ENCODE results near the gene ZSCAN1. TPM values are rescaled to one million over a fixed set of nuclear protein-coding genes. Genes with fewer than 3 reads are reported as not detected.
A peak's percentile ranks its signal among the peaks of the same experiment; 100 is the strongest.

The ZSCAN1 gene
- polyA plus RNA-seq, 1 of the 3 experiments (the other 2 are of a cell fraction) = not detected

- H3F3A ChIP-seq (replicated peaks; ENCODE audit: insufficient read depth) = no peaks in the 10 kb centered on the region
- no peaks in the 10 kb centered on the region for H3K9me2 ChIP-seq
- no peak for TF ChIP-seq USF1 (IDR thresholded peaks at IDR 0.05; ENCODE audit: borderline replicate concordance, low read depth)
- TF ChIP-seq SMC3 (IDR thresholded peaks at IDR 0.05; ENCODE audit: low read depth, low read length) = no peak
- TF ChIP-seq TCF12 (IDR thresholded peaks at IDR 0.05) = no peak
- no peak for TF ChIP-seq FOSL2 (IDR thresholded peaks at IDR 0.05; ENCODE audit: borderline replicate concordance, low read depth)
- no peak for TF ChIP-seq RXRA (IDR thresholded peaks at IDR 0.05; ENCODE audit: borderline replicate concordance, low read depth)
- TF ChIP-seq, protein P1, sequence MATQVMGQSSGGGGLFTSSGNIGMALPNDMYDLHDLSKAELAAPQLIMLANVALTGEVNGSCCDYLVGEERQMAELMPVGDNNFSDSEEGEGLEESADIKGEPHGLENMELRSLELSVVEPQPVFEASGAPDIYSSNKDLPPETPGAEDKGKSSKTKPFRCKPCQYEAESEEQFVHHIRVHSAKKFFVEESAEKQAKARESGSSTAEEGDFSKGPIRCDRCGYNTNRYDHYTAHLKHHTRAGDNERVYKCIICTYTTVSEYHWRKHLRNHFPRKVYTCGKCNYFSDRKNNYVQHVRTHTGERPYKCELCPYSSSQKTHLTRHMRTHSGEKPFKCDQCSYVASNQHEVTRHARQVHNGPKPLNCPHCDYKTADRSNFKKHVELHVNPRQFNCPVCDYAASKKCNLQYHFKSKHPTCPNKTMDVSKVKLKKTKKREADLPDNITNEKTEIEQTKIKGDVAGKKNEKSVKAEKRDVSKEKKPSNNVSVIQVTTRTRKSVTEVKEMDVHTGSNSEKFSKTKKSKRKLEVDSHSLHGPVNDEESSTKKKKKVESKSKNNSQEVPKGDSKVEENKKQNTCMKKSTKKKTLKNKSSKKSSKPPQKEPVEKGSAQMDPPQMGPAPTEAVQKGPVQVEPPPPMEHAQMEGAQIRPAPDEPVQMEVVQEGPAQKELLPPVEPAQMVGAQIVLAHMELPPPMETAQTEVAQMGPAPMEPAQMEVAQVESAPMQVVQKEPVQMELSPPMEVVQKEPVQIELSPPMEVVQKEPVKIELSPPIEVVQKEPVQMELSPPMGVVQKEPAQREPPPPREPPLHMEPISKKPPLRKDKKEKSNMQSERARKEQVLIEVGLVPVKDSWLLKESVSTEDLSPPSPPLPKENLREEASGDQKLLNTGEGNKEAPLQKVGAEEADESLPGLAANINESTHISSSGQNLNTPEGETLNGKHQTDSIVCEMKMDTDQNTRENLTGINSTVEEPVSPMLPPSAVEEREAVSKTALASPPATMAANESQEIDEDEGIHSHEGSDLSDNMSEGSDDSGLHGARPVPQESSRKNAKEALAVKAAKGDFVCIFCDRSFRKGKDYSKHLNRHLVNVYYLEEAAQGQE (IDR thresholded peaks at IDR 0.05; ENCODE audit: low read depth, low read length) = no peak
- TF ChIP-seq EZH2phosphoT487 (IDR thresholded peaks at IDR 0.05; ENCODE audit: borderline replicate concordance, low read depth) = no peak
- ChIA-PET POLR2A (no interaction called here), CTCF (no interaction called here)
- H3K27me3 ChIP-seq (ENCODE audit: insufficient read depth) = no peaks in the 10 kb centered on the region
- WGBS (ENCODE audit: low lambda C conversion rate) = 35% methylated on average over 11 of the region's 12 CpGs
- H3K36me3 ChIP-seq (replicated peaks in 1 of 2; ENCODE audit: control insufficient read depth in 1 of 2, insufficient read depth in 2 of 2, low read length in 1 of 2) = no peaks in the 10 kb centered on the region
- H3K79me2 ChIP-seq (ENCODE audit: insufficient read depth) = no peaks in the 10 kb centered on the region
- H3K4me2 ChIP-seq = no peak overlapping the region
- DNase-seq = no peak
- no peaks in the 10 kb centered on the region for H4K20me1 ChIP-seq (ENCODE audit: insufficient read depth)
- H3K9ac ChIP-seq = no peak overlapping the region
- no peak overlapping the region for H3K4me3 ChIP-seq (ENCODE audit: low read depth in 2 of 2, low read length in 1 of 2)
- no peak overlapping the region for H3K27ac ChIP-seq (ENCODE audit: low read depth in 2 of 2, low read length in 1 of 2)
- no peaks in the 10 kb centered on the region for H3K4me1 ChIP-seq (ENCODE audit: control insufficient read depth in 1 of 2, insufficient read depth in 2 of 2, low read depth in 1 of 2, low read length in 1 of 2)
- H3K9me3 ChIP-seq = no peaks in the 10 kb centered on the region
- no peak overlapping the region for H2AFZ ChIP-seq (ENCODE audit: low read depth)
Observed at GRCh38 chr19:58024661-58025060, 9.2 kb upstream of the ZSCAN1 start.

- no peaks in the 10 kb centered on the region for H3K9me2 ChIP-seq
- no peak overlapping the region for H3K4me2 ChIP-seq
- POLR2A ChIA-PET = no interaction called here
- H3F3A ChIP-seq (replicated peaks; ENCODE audit: insufficient read depth) = no peaks in the 10 kb centered on the region
- no peaks in the 10 kb centered on the region for H3K9me3 ChIP-seq
- no peaks in the 10 kb centered on the region for H3K27me3 ChIP-seq (ENCODE audit: insufficient read depth)
- peak overlapping the region in 1 of 2 experiments; percentile 29; a peak in 1 of 4 replicates for H3K4me3 ChIP-seq (ENCODE audit: low read depth in 2 of 2, low read length in 1 of 2)
- DNase-seq = peak; percentile 61
- H2AFZ ChIP-seq (ENCODE audit: low read depth) = no peak overlapping the region
- 11% methylated on average over 18 of the region's 20 CpGs for WGBS (ENCODE audit: low lambda C conversion rate)
- no peaks in the 10 kb centered on the region for H3K36me3 ChIP-seq (replicated peaks in 1 of 2; ENCODE audit: control insufficient read depth in 1 of 2, insufficient read depth in 2 of 2, low read length in 1 of 2)
- CTCF ChIA-PET = no interaction called here
- no peaks in the 10 kb centered on the region for H3K4me1 ChIP-seq (ENCODE audit: control insufficient read depth in 1 of 2, insufficient read depth in 2 of 2, low read depth in 1 of 2, low read length in 1 of 2)
- H3K9ac ChIP-seq = no peak overlapping the region
- H4K20me1 ChIP-seq (ENCODE audit: insufficient read depth) = no peaks in the 10 kb centered on the region
- no peak overlapping the region for H3K27ac ChIP-seq (ENCODE audit: low read depth in 2 of 2, low read length in 1 of 2)
- H3K79me2 ChIP-seq (ENCODE audit: insufficient read depth) = no peaks in the 10 kb centered on the region
- TF ChIP-seq CHD2 (IDR thresholded peaks at IDR 0.05; ENCODE audit: low read length, partially characterized antibody) (no peak), GABPA (IDR thresholded peaks at IDR 0.05; ENCODE audit: low read depth) (no peak), IRF3 (IDR thresholded peaks at IDR 0.05; ENCODE audit: low read depth, low read length) (no peak), FOSL2 (IDR thresholded peaks at IDR 0.05; ENCODE audit: borderline replicate concordance, low read depth) (no peak), TAF1 (IDR thresholded peaks at IDR 0.05; ENCODE audit: borderline replicate concordance, low read depth, low read length) (no peak), TCF12 (IDR thresholded peaks at IDR 0.05) (no peak), POLR2AphosphoS5 (IDR thresholded peaks at IDR 0.05; ENCODE audit: low read depth, low read length) (no peak), EZH2phosphoT487 (IDR thresholded peaks at IDR 0.05; ENCODE audit: borderline replicate concordance, low read depth) (no peak), FOXM1 (IDR thresholded peaks at IDR 0.05; ENCODE audit: low read depth) (no peak)
- TF ChIP-seq, protein P1 (IDR thresholded peaks at IDR 0.05; ENCODE audit: low read depth, low read length) = no peak
- TF ChIP-seq, protein P2, sequence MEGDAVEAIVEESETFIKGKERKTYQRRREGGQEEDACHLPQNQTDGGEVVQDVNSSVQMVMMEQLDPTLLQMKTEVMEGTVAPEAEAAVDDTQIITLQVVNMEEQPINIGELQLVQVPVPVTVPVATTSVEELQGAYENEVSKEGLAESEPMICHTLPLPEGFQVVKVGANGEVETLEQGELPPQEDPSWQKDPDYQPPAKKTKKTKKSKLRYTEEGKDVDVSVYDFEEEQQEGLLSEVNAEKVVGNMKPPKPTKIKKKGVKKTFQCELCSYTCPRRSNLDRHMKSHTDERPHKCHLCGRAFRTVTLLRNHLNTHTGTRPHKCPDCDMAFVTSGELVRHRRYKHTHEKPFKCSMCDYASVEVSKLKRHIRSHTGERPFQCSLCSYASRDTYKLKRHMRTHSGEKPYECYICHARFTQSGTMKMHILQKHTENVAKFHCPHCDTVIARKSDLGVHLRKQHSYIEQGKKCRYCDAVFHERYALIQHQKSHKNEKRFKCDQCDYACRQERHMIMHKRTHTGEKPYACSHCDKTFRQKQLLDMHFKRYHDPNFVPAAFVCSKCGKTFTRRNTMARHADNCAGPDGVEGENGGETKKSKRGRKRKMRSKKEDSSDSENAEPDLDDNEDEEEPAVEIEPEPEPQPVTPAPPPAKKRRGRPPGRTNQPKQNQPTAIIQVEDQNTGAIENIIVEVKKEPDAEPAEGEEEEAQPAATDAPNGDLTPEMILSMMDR (IDR thresholded peaks at IDR 0.05) = no peak
- TF ChIP-seq, protein P3, sequence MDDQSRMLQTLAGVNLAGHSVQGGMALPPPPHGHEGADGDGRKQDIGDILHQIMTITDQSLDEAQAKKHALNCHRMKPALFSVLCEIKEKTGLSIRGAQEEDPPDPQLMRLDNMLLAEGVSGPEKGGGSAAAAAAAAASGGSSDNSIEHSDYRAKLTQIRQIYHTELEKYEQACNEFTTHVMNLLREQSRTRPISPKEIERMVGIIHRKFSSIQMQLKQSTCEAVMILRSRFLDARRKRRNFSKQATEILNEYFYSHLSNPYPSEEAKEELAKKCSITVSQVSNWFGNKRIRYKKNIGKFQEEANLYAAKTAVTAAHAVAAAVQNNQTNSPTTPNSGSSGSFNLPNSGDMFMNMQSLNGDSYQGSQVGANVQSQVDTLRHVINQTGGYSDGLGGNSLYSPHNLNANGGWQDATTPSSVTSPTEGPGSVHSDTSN (IDR thresholded peaks at IDR 0.05) = no peak
Observed at GRCh38 chr19:58034477-58034793, 610 bp downstream of the ZSCAN1 start.

Measured in SK-N-SH (cell line).